Measurements from ENCODE around the gene RPUSD1. TPM values are rescaled to one million over a fixed set of nuclear protein-coding genes. Genes with fewer than 3 reads are reported as not detected.

Gene RPUSD1
- total RNA-seq, 1 donor from 2014 or later: 24.3 TPM

- DNase-seq (ENCODE audit: extremely low spot score, unreplicated experiment): no peak
- Mint-ChIP-seq H3K36me3 (ENCODE audit: unreplicated experiment) (peaks cover 8% of the 10 kb centered on the region), H3K9me3 (ENCODE audit: unreplicated experiment) (no peaks in the 10 kb centered on the region), H3K4me1 (ENCODE audit: unreplicated experiment) (no peaks in the 10 kb centered on the region), H3K27ac (ENCODE audit: unreplicated experiment) (no peak overlapping the region), H3K4me3 (ENCODE audit: unreplicated experiment) (no peak overlapping the region), H3K27me3 (ENCODE audit: unreplicated experiment) (no peaks in the 10 kb centered on the region)
- no peak for TF ChIP-seq CTCF (IDR thresholded peaks at IDR 0.05)
These were observed 6.8 kb upstream of the RPUSD1 start for GRCh38 chr16:794853-795466.

- no peak overlapping the region for H3K4me3 Mint-ChIP-seq (ENCODE audit: unreplicated experiment)
- H3K4me1 Mint-ChIP-seq (ENCODE audit: unreplicated experiment): no peaks in the 10 kb centered on the region
- H3K36me3 Mint-ChIP-seq (ENCODE audit: unreplicated experiment): peaks cover 8% of the 10 kb centered on the region
- no peak overlapping the region for H3K27ac Mint-ChIP-seq (ENCODE audit: unreplicated experiment)
- no peaks in the 10 kb centered on the region for H3K9me3 Mint-ChIP-seq (ENCODE audit: unreplicated experiment)
- no peak for TF ChIP-seq CTCF (IDR thresholded peaks at IDR 0.05)
- H3K27me3 Mint-ChIP-seq (ENCODE audit: unreplicated experiment): no peaks in the 10 kb centered on the region
- no peak for DNase-seq (ENCODE audit: extremely low spot score, unreplicated experiment)
These were observed 6.1 kb upstream of the RPUSD1 start for GRCh38 chr16:794091-794822.

- DNase-seq (ENCODE audit: extremely low spot score, unreplicated experiment): no peak
- H3K27ac Mint-ChIP-seq (ENCODE audit: unreplicated experiment): no peak overlapping the region
- TF ChIP-seq CTCF (IDR thresholded peaks at IDR 0.05): no peak
- H3K9me3 Mint-ChIP-seq (ENCODE audit: unreplicated experiment): no peaks in the 10 kb centered on the region
- no peaks in the 10 kb centered on the region for H3K27me3 Mint-ChIP-seq (ENCODE audit: unreplicated experiment)
- H3K4me1 Mint-ChIP-seq (ENCODE audit: unreplicated experiment): no peaks in the 10 kb centered on the region
- peaks cover 8% of the 10 kb centered on the region for H3K36me3 Mint-ChIP-seq (ENCODE audit: unreplicated experiment)
- no peak overlapping the region for H3K4me3 Mint-ChIP-seq (ENCODE audit: unreplicated experiment)
These were observed 5.2 kb upstream of the RPUSD1 start for GRCh38 chr16:793414-793813.

GRCh38 chr16:792221-792995, 4.2 kb upstream of the RPUSD1 start:
- no peak for TF ChIP-seq CTCF (IDR thresholded peaks at IDR 0.05)
- Mint-ChIP-seq H3K4me1 (ENCODE audit: unreplicated experiment) (no peaks in the 10 kb centered on the region), H3K27me3 (ENCODE audit: unreplicated experiment) (no peaks in the 10 kb centered on the region), H3K27ac (ENCODE audit: unreplicated experiment) (no peak overlapping the region), H3K4me3 (ENCODE audit: unreplicated experiment) (no peak overlapping the region), H3K36me3 (ENCODE audit: unreplicated experiment) (peaks cover 8% of the 10 kb centered on the region), H3K9me3 (ENCODE audit: unreplicated experiment) (no peaks in the 10 kb centered on the region)
- no peak for DNase-seq (ENCODE audit: extremely low spot score, unreplicated experiment)

- H3K4me1 Mint-ChIP-seq (ENCODE audit: unreplicated experiment): peaks cover 2% of the 10 kb centered on the region
- TF ChIP-seq CTCF (IDR thresholded peaks at IDR 0.05): no peak
- H3K4me3 Mint-ChIP-seq (ENCODE audit: unreplicated experiment): no peak overlapping the region
- H3K36me3 Mint-ChIP-seq (ENCODE audit: unreplicated experiment): peaks cover 8% of the 10 kb centered on the region
- no peak for DNase-seq (ENCODE audit: extremely low spot score, unreplicated experiment)
- H3K27ac Mint-ChIP-seq (ENCODE audit: unreplicated experiment): no peak overlapping the region
- no peaks in the 10 kb centered on the region for H3K9me3 Mint-ChIP-seq (ENCODE audit: unreplicated experiment)
- no peaks in the 10 kb centered on the region for H3K27me3 Mint-ChIP-seq (ENCODE audit: unreplicated experiment)
These were observed 3.0 kb upstream of the RPUSD1 start for GRCh38 chr16:791131-791530.
